HEK293 (cell line): ENCODE data around the gene FAM136A.

Source experiments
- CTCF ChIA-PET: fragments of 350-600 bp; formaldehyde crosslinking; extraction: SDS; loops from one replicate; lab custom pipeline; 2021; ENCODE audit warnings: antibody characterized with exemption; lab: Yijun Ruan, JAX
- POLR2A ChIA-PET: fragments of 300-600 bp; formaldehyde crosslinking; extraction: SDS; loops from one replicate; lab custom pipeline; 2020; ENCODE audit warnings: antibody characterized with exemption, inconsistent platforms; lab: Yijun Ruan, JAX
- H3K27ac ChIP-seq: fragments of 200-500 bp; sonication (Bioruptor generic); 2 replicates; pipeline ENCODE4 v1.5.1; 2014; ENCODE audit warnings: low read depth, low read length, control low read depth, inconsistent platforms; ENCODE audit errors: extremely low read depth
- H3K36me3 ChIP-seq, 2 experiments: fragments of 200-500 bp in 1 of 2; sonication (Bioruptor generic) in 1 of 2; 1 replicate in 1 of 2; 2 replicates in 1 of 2; pipeline ENCODE4 v1.5.1; 2014 to 2017; ENCODE audit warnings: inconsistent platforms in 2 of 2, low read length in 2 of 2; ENCODE audit not compliant: control insufficient read depth in 2 of 2, insufficient read depth in 1 of 2
- H3K4me1 ChIP-seq: fragments of 200-500 bp; sonication (Bioruptor generic); 2 replicates; pipeline ENCODE4 v1.5.1; 2014; ENCODE audit warnings: mild to moderate bottlenecking, low read length, inconsistent platforms; ENCODE audit not compliant: control insufficient read depth, insufficient read depth
- H3K4me3 ChIP-seq: 2 replicates; pipeline ENCODE4 v1.5.1; 2011; ENCODE audit warnings: low read depth, mild to moderate bottlenecking, control low read depth, low read length, moderate library complexity
- H3K9me3 ChIP-seq: fragments of 200-500 bp; sonication (Bioruptor generic); 2 replicates; pipeline ENCODE4 v1.5.1; 2014; ENCODE audit warnings: low read depth, low read length, inconsistent platforms; ENCODE audit not compliant: control insufficient read depth, insufficient read depth
- GLI2 ChIP-seq: fragments of 450-650 bp; formaldehyde crosslinking; IDR thresholded peaks from 2 replicates; pipeline ENCODE4; 2017; ENCODE audit warnings: missing biosample characterization, missing genetic modification characterization, low read depth, borderline replicate concordance
- GLIS2 ChIP-seq: fragments of 450-650 bp; formaldehyde crosslinking; IDR thresholded peaks from 2 replicates; pipeline ENCODE4 v1.5.1; 2016; ENCODE audit warnings: missing biosample characterization, missing genetic modification characterization
- IKZF3 ChIP-seq: fragments of 450-650 bp; IDR thresholded peaks from 2 replicates; pipeline ENCODE4 v1.5.0; 2018; ENCODE audit warnings: missing biosample characterization, mild to moderate bottlenecking, missing genetic modification characterization, moderate library complexity
- KLF17 ChIP-seq: fragments of 450-650 bp; formaldehyde crosslinking; IDR thresholded peaks from 2 replicates; pipeline ENCODE4 v1.5.1; 2016; ENCODE audit warnings: missing biosample characterization, missing genetic modification characterization
- MYNN ChIP-seq: fragments of 450-650 bp; formaldehyde crosslinking; IDR thresholded peaks from 2 replicates; pipeline ENCODE4 v1.5.1; 2016; ENCODE audit warnings: missing biosample characterization, missing genetic modification characterization, borderline replicate concordance
- ZBTB21 ChIP-seq: fragments of 450-650 bp; formaldehyde crosslinking; IDR thresholded peaks from 2 replicates; pipeline ENCODE4 v1.5.1; 2017; ENCODE audit warnings: missing biosample characterization, missing genetic modification characterization
- ZNF112 ChIP-seq: fragments of 450-650 bp; formaldehyde crosslinking; IDR thresholded peaks from 2 replicates; pipeline ENCODE4 v1.5.0; 2017; ENCODE audit warnings: missing biosample characterization, missing genetic modification characterization
- ZNF132 ChIP-seq: fragments of 450-650 bp; formaldehyde crosslinking; IDR thresholded peaks from 2 replicates; pipeline ENCODE4 v1.5.1; 2017; ENCODE audit warnings: missing biosample characterization, missing genetic modification characterization, borderline replicate concordance
- ZNF133 ChIP-seq: fragments of 450-650 bp; formaldehyde crosslinking; IDR thresholded peaks from 2 replicates; pipeline ENCODE4 v1.5.1; 2016; ENCODE audit warnings: missing biosample characterization, missing genetic modification characterization
- ZNF155 ChIP-seq: fragments of 450-650 bp; formaldehyde crosslinking; IDR thresholded peaks from 2 replicates; pipeline ENCODE4 v1.5.1; 2016; ENCODE audit warnings: missing biosample characterization, missing genetic modification characterization
- ZNF169 ChIP-seq: fragments of 450-650 bp; formaldehyde crosslinking; IDR thresholded peaks from 2 replicates; pipeline ENCODE4 v1.5.1; 2016; ENCODE audit warnings: missing biosample characterization, missing genetic modification characterization
- ZNF23 ChIP-seq: fragments of 450-650 bp; formaldehyde crosslinking; IDR thresholded peaks from 2 replicates; pipeline ENCODE4 v1.5.1; 2016; ENCODE audit warnings: missing biosample characterization, missing genetic modification characterization, borderline replicate concordance
- ZNF302 ChIP-seq: fragments of 450-650 bp; formaldehyde crosslinking; IDR thresholded peaks from 2 replicates; pipeline ENCODE4 v1.5.1; 2016; ENCODE audit warnings: missing biosample characterization, missing genetic modification characterization, low read depth
- ZNF341 ChIP-seq: fragments of 450-650 bp; formaldehyde crosslinking; IDR thresholded peaks from 2 replicates; pipeline ENCODE4; 2016; ENCODE audit warnings: low read depth, missing biosample characterization, missing genetic modification characterization
- ZNF366 ChIP-seq: fragments of 450-650 bp; formaldehyde crosslinking; conservative IDR thresholded peaks from 2 replicates; pipeline ENCODE4 v1.5.1; 2016; ENCODE audit warnings: missing biosample characterization, missing genetic modification characterization
- ZNF394 ChIP-seq: fragments of 450-650 bp; formaldehyde crosslinking; IDR thresholded peaks from 2 replicates; pipeline ENCODE4 v1.5.1; 2016; ENCODE audit warnings: missing biosample characterization, missing genetic modification characterization, mild to moderate bottlenecking, moderate library complexity, borderline replicate concordance
- ZNF488 ChIP-seq: fragments of 450-650 bp; formaldehyde crosslinking; IDR thresholded peaks from 2 replicates; pipeline ENCODE4 v1.5.1; 2016; ENCODE audit warnings: missing biosample characterization, missing genetic modification characterization
- ZNF513 ChIP-seq: fragments of 450-650 bp; IDR thresholded peaks from 2 replicates; pipeline ENCODE4 v1.5.1; 2018; ENCODE audit warnings: missing biosample characterization, missing genetic modification characterization
- ZNF558 ChIP-seq: fragments of 450-650 bp; formaldehyde crosslinking; IDR thresholded peaks from 2 replicates; pipeline ENCODE4 v1.5.1; 2016; ENCODE audit warnings: missing biosample characterization, missing genetic modification characterization
- ZNF610 ChIP-seq: fragments of 450-650 bp; formaldehyde crosslinking; IDR thresholded peaks from 2 replicates; pipeline ENCODE4 v1.5.1; 2016; ENCODE audit warnings: missing biosample characterization, missing genetic modification characterization, borderline replicate concordance
- ZNF664 ChIP-seq: fragments of 450-650 bp; formaldehyde crosslinking; IDR thresholded peaks from 2 replicates; pipeline ENCODE4 v1.5.1; 2016; ENCODE audit warnings: missing biosample characterization, missing genetic modification characterization
- TF ChIP-seq, protein P1 (sequence below): fragments of 450-650 bp; formaldehyde crosslinking; IDR thresholded peaks from 2 replicates; pipeline ENCODE4 v1.5.1; 2016; ENCODE audit warnings: missing biosample characterization, missing genetic modification characterization, borderline replicate concordance

Gene FAM136A

DNA sequence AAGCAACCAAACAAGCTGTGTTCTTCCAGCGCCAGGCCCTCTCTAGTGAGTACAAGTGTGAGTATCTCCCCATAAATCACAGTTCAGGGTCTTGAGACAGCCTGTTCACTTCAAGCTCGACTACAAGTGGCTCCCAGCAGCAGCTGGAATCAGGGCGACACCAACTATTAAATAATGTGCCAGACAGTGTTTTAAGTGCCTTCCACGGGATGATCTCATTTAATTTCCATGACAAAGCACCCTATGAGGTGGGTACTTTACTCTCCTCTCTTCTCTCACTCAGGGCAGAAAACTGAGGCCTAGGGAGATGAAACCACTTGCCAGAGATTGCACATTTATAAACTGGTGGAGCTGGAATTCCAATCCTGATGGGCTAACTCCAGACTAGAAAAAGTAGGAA, 2.6 kb upstream of the FAM136A start (continued):
- peak; percentile 54; the same call in 1 of the 2 replicates for TF ChIP-seq ZBTB21 (tag by site-specific recombination)
- TF ChIP-seq ZNF366 (tag by site-specific recombination), result peak; percentile 45; the same call in 1 of the 2 replicates

- TF ChIP-seq ZNF112 (tag by site-specific recombination) (no peak), ZNF302 (no peak), IKZF3 (no peak), GLI2 (tag by site-specific recombination) (no peak), ZNF394 (tag by site-specific recombination) (no peak), KLF17 (tag by site-specific recombination) (no peak), ZNF488 (no peak), ZNF558 (tag by site-specific recombination) (no peak), MYNN (tag by site-specific recombination) (no peak), ZNF155 (tag by site-specific recombination) (no peak), ZNF513 (tag by site-specific recombination) (no peak), ZNF23 (no peak), ZNF341 (tag by site-specific recombination) (no peak), ZNF664 (tag by site-specific recombination) (no peak), ZNF610 (tag by site-specific recombination) (no peak), ZNF132 (no peak), ZNF133 (tag by site-specific recombination) (no peak), ZNF169 (tag by site-specific recombination) (no peak), GLIS2 (no peak)
- TF ChIP-seq, protein P1, sequence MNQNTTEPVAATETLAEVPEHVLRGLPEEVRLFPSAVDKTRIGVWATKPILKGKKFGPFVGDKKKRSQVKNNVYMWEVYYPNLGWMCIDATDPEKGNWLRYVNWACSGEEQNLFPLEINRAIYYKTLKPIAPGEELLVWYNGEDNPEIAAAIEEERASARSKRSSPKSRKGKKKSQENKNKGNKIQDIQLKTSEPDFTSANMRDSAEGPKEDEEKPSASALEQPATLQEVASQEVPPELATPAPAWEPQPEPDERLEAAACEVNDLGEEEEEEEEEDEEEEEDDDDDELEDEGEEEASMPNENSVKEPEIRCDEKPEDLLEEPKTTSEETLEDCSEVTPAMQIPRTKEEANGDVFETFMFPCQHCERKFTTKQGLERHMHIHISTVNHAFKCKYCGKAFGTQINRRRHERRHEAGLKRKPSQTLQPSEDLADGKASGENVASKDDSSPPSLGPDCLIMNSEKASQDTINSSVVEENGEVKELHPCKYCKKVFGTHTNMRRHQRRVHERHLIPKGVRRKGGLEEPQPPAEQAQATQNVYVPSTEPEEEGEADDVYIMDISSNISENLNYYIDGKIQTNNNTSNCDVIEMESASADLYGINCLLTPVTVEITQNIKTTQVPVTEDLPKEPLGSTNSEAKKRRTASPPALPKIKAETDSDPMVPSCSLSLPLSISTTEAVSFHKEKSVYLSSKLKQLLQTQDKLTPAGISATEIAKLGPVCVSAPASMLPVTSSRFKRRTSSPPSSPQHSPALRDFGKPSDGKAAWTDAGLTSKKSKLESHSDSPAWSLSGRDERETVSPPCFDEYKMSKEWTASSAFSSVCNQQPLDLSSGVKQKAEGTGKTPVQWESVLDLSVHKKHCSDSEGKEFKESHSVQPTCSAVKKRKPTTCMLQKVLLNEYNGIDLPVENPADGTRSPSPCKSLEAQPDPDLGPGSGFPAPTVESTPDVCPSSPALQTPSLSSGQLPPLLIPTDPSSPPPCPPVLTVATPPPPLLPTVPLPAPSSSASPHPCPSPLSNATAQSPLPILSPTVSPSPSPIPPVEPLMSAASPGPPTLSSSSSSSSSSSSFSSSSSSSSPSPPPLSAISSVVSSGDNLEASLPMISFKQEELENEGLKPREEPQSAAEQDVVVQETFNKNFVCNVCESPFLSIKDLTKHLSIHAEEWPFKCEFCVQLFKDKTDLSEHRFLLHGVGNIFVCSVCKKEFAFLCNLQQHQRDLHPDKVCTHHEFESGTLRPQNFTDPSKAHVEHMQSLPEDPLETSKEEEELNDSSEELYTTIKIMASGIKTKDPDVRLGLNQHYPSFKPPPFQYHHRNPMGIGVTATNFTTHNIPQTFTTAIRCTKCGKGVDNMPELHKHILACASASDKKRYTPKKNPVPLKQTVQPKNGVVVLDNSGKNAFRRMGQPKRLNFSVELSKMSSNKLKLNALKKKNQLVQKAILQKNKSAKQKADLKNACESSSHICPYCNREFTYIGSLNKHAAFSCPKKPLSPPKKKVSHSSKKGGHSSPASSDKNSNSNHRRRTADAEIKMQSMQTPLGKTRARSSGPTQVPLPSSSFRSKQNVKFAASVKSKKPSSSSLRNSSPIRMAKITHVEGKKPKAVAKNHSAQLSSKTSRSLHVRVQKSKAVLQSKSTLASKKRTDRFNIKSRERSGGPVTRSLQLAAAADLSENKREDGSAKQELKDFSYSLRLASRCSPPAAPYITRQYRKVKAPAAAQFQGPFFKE, result no peak
- peaks cover 12 to 25% of the 10 kb centered on the region in 2 experiments for H3K36me3 ChIP-seq
- H3K9me3 ChIP-seq, result no peaks in the 10 kb centered on the region
- no peak overlapping the region for H3K27ac ChIP-seq
- ChIA-PET CTCF (interaction anchor here (0.6 to 8.0 kb wide), 27 partner anchors 10 to 648 kb away, joined by 3 to 163 read pairs (median 5); partner anchors contain the start of genes ADD2, C2orf42, MXD1 and SNRPG), POLR2A (interaction anchor here (0.7 to 3.8 kb wide), 3 partner anchors 10 to 389 kb away, joined by 5 to 49 read pairs (median 10); partner anchors contain the start of genes MXD1 and SNRPG)
- no peak overlapping the region for H3K4me3 ChIP-seq
- H3K4me1 ChIP-seq, result peaks cover 6% of the 10 kb centered on the region; the same call in 1 of the 2 replicates
Measured at GRCh38 chr2:70303186-70303585, 1.3 kb upstream of the FAM136A start.
